Epithelial cell of esophagus (primary cell): Measurements from ENCODE around the gene CHPF.
A peak's percentile ranks its signal among the peaks of the same experiment; 100 is the strongest.

Experiments used
- DNase-seq: peaks from one replicate; pipeline ENCODE4 v3.0.0; 2010; ENCODE audit warnings: low read depth
- H3K4me3 ChIP-seq: 2 replicates; pipeline ENCODE4 v1.5.1; 2011; ENCODE audit warnings: mild to moderate bottlenecking, low read length, control low read depth
- CTCF ChIP-seq: IDR thresholded peaks from 2 replicates; pipeline ENCODE4 v1.5.1; 2011; ENCODE audit warnings: low read depth, mild to moderate bottlenecking, low read length, control low read depth, inconsistent platforms; ENCODE audit not compliant: insufficient read depth; ENCODE audit errors: missing control alignments

Gene CHPF

DNA sequence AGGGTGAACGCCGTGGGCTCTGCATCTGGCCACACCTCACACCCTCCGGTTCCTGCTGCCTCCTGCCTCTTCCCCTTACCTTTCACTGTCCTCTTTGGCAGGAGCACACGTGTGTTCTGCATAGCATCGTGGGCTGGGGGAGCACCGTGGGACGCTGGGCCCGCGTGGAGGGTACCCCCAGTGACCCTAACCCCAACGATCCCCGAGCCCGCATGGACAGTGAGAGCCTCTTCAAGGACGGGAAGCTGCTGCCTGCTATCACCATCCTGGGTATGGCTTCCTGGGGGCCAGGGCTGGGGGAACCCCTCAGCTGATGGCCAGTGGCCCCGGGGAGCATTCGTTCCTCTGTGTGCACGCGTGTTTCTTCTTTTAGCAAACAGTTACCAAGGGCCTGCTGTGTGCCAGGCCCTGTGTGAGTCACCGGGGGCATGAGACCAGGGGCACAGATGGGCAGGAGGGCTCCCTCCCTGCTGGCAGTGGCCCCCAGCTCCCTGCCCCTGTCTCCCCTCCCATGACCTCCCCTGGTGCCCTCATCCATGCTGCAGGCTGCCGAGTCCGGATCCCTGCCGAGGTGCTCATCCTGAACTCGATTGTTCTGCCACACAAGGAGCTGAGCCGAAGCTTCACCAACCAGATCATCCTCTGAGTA is 37.3 kb downstream of the CHPF start:
- no peak for DNase-seq
- no peak overlapping the region for H3K4me3 ChIP-seq
- TF ChIP-seq CTCF: no peak

DNA sequence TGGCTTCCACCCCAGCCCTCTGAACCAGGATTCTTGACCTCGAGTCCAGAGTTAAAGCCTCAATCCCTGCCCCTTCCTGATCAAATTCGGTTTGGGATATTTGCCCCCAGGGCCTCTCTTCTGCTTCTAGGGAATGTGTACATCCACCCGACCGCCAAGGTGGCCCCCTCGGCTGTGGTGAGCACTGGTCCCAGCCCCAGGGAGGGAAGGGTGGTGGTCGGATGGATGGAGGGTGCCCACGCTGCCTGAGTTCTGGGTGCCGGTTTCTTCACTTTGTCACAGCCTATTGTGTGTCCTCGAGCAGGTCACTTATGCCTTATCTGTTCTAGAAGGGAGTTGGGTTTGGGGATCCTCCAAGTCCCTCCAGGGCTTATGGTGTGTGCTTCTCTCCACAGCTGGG is 38.0 kb downstream of the CHPF start:
- no peak for TF ChIP-seq CTCF
- DNase-seq: no peak
- no peak overlapping the region for H3K4me3 ChIP-seq

DNA sequence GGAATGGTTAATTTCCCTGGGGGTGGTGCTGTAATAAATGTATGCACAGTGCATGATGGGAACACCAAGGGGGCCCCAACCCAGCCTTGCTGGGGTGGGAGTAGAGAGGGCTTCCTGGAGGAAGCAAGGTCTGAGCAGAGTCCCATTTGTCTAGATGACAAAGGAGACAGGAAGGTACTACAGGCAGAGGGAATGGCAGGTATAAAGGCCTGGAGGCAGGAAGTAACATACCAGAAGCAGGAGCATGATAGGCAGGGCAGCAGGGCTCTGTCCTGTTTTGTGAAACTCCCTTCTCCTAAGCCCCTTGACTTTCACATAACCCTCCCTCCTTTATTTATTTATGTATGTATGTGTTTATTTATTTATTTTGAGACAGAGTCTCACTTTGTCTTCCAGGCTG is 41.0 kb downstream of the CHPF start:
- H3K4me3 ChIP-seq: no peak overlapping the region
- DNase-seq: no peak
- no peak for TF ChIP-seq CTCF

GRCh38 chr2:219501849-219502248 is 41.8 kb downstream of the CHPF start:
- no peak for DNase-seq
- no peak overlapping the region for H3K4me3 ChIP-seq
- no peak for TF ChIP-seq CTCF

GRCh38 chr2:219500135-219500534 is 43.5 kb downstream of the CHPF start:
- TF ChIP-seq CTCF: no peak
- DNase-seq: no peak
- H3K4me3 ChIP-seq: no peak overlapping the region

DNA sequence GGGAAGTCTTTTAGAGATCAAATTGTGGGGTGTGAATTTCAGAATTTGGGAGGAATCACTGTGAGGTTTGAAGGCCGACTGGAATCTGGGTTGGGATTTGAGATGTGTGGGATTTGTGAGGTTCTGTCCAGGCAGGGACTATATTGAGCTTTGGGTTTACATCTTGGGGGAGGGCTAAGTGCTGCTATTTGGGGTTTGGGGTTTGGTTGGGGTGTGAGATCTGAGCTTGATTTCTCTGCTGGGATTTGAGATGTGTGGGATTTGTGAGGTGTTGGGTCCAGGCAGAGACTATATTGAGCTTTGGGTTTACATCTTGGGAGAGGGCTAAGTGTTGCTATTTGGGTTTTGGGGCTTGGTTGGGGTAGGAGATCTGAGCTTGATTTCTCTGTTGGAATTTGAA is 44.1 kb downstream of the CHPF start:
- DNase-seq: no peak
- peak overlapping the region; percentile 73 for H3K4me3 ChIP-seq
- no peak for TF ChIP-seq CTCF

DNA sequence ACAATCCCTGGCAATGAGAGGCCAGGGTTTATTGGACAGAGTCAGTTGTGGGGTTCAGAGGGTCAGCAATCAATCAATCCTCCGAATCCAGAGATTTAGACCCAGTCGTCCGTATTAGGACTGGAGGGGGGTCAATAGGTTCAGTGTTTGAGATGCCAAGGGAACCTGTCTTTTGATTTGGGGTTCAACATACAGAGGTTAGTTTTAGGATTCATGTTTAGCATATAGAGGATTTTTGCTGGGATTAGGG is 44.6 kb downstream of the CHPF start:
- no peak for DNase-seq
- H3K4me3 ChIP-seq: peak overlapping the region; percentile 73
- no peak for TF ChIP-seq CTCF
